HG03139 (cell line): Measurements from ENCODE around the gene MARF1.
"Not testable (repeated sequence)": the region's sequence is repeated elsewhere in the genome, so short reads cannot be mapped to it uniquely, and the experiment has no call there.

ENCODE experiments used
- ATAC-seq: cut with Tn5 transposase; IDR thresholded peaks from one replicate; pipeline ENCODE4 v1.9.1; 2021; ENCODE audit not compliant: unreplicated experiment

Gene MARF1

GRCh38 chr16:15573274-15573895 lies 69.6 kb downstream of the MARF1 start:
- no peak for ATAC-seq

- ATAC-seq: no peak
Measured at GRCh38 chr16:15572329-15573001, 70.5 kb downstream of the MARF1 start.

- ATAC-seq: no peak
Measured at GRCh38 chr16:15571557-15571956, 71.4 kb downstream of the MARF1 start.

GRCh38 chr16:15570666-15571065 lies 72.3 kb downstream of the MARF1 start:
- not testable (repeated sequence) for ATAC-seq

GRCh38 chr16:15567823-15568222 lies 75.1 kb downstream of the MARF1 start:
- no peak for ATAC-seq

- no peak for ATAC-seq
Measured at GRCh38 chr16:15566095-15566494, 76.9 kb downstream of the MARF1 start.

GRCh38 chr16:15564604-15565339 lies 78.2 kb downstream of the MARF1 start:
- ATAC-seq: no peak

- ATAC-seq: no peak
Measured at GRCh38 chr16:15559176-15559575, 83.8 kb downstream of the MARF1 start.

GRCh38 chr16:15557258-15557657 lies 85.7 kb downstream of the MARF1 start:
- no peak for ATAC-seq

- ATAC-seq: no peak
Measured at GRCh38 chr16:15556130-15556529, 86.8 kb downstream of the MARF1 start.

- ATAC-seq: no peak
Measured at GRCh38 chr16:15553313-15554088, 89.5 kb downstream of the MARF1 start.

GRCh38 chr16:15552507-15552906 lies 90.4 kb downstream of the MARF1 start:
- no peak for ATAC-seq

- no peak for ATAC-seq
Measured at GRCh38 chr16:15548482-15548891, 94.5 kb downstream of the MARF1 start.

GRCh38 chr16:15547768-15548096 lies 95.2 kb downstream of the MARF1 start:
- ATAC-seq: no peak

- not testable (repeated sequence) for ATAC-seq
Measured at GRCh38 chr16:15547072-15547767, 95.7 kb downstream of the MARF1 start.

GRCh38 chr16:15545544-15545943 lies 97.4 kb downstream of the MARF1 start:
- ATAC-seq: no peak

- ATAC-seq: no peak
Measured at GRCh38 chr16:15544405-15544804, 98.5 kb downstream of the MARF1 start.
